Stimulated activated naive CD4-positive, alpha-beta T cell treated with Interleukin-2 at 50 U/mL for 16 hours (primary cell): ENCODE results near the gene OR5H15.
"Not testable (repeated sequence)": the region's sequence is repeated elsewhere in the genome, so short reads cannot be mapped to it uniquely, and the experiment has no call there.

Experiments used
- DNase-seq: peaks from one replicate; lab custom pipeline; 2025; lab: John Stamatoyannopoulos, UW

The OR5H15 gene

GRCh38 chr3:98166396-98166795 is at the start of gene OR5H15:
OR5H15 (plus strand) TSS chr3:98166696; CDS start chr3:98168700, 2,004 bp downstream.
- no peak for DNase-seq

- no peak for DNase-seq
Observed at GRCh38 chr3:98130421-98130820, 36.1 kb upstream of the OR5H15 start, which contains the start of gene OR5H1. OR5H1 (plus strand) TSS chr3:98130721; CDS start chr3:98132698, 1,977 bp downstream.

GRCh38 chr3:98136631-98137030 is 29.9 kb upstream of the OR5H15 start:
- no peak for DNase-seq

GRCh38 chr3:98137826-98138557 is 28.5 kb upstream of the OR5H15 start:
- DNase-seq = not testable (repeated sequence)

- no peak for DNase-seq
Observed at GRCh38 chr3:98140531-98140930, 26.0 kb upstream of the OR5H15 start.

- DNase-seq = no peak
Observed at GRCh38 chr3:98147179-98147578, 19.3 kb upstream of the OR5H15 start, which contains the start of gene OR5H14. OR5H14 (plus strand) TSS chr3:98147479; CDS start chr3:98149386, 1,907 bp downstream.

GRCh38 chr3:98148751-98149150 is 17.7 kb upstream of the OR5H15 start:
- no peak for DNase-seq

GRCh38 chr3:98149456-98149855 is 17.0 kb upstream of the OR5H15 start:
- not testable (repeated sequence) for DNase-seq

- no peak for DNase-seq
Observed at GRCh38 chr3:98151241-98151640, 15.3 kb upstream of the OR5H15 start.

GRCh38 chr3:98171071-98171470 is 4.6 kb downstream of the OR5H15 start:
- DNase-seq = no peak

GRCh38 chr3:98172621-98173020 is 6.1 kb downstream of the OR5H15 start:
- DNase-seq = no peak

GRCh38 chr3:98180319-98180890 is 13.9 kb downstream of the OR5H15 start:
- no peak for DNase-seq

- no peak for DNase-seq
Observed at GRCh38 chr3:98182196-98182595, 15.7 kb downstream of the OR5H15 start.

- DNase-seq = no peak
Observed at GRCh38 chr3:98185180-98185579, 18.7 kb downstream of the OR5H15 start.

- no peak for DNase-seq
Observed at GRCh38 chr3:98188545-98188944, 22.0 kb downstream of the OR5H15 start.

GRCh38 chr3:98190911-98191310 is 24.4 kb downstream of the OR5H15 start:
- DNase-seq = not testable (repeated sequence)

GRCh38 chr3:98196293-98196692 is 29.8 kb downstream of the OR5H15 start:
- DNase-seq = not testable (repeated sequence)

- no peak for DNase-seq
Observed at GRCh38 chr3:98199020-98199419, 32.5 kb downstream of the OR5H15 start.

GRCh38 chr3:98209244-98209643 is 42.7 kb downstream of the OR5H15 start:
- DNase-seq = no peak

- no peak for DNase-seq
Observed at GRCh38 chr3:98213276-98213675, 46.8 kb downstream of the OR5H15 start.

- no peak for DNase-seq
Observed at GRCh38 chr3:98215051-98215450, 48.6 kb downstream of the OR5H15 start.
